HepG2 (cell line): ENCODE results near the gene ARHGEF16. TPM values are rescaled to one million over a fixed set of nuclear protein-coding genes. Genes with fewer than 3 reads are reported as not detected.
A peak's percentile ranks its signal among the peaks of the same experiment; 100 is the strongest.

Experiments used
- ATRX ChIP-seq: sonication (generic); formaldehyde crosslinking; IDR thresholded peaks from 2 replicates; pipeline ENCODE4 v1.4.0; 2020; ENCODE audit warnings: missing genetic modification reagents, borderline replicate concordance
- DNMT1 ChIP-seq: sonication (generic); formaldehyde crosslinking; IDR thresholded peaks from 2 replicates; pipeline ENCODE4 v1.5.1; 2020; ENCODE audit warnings: mild to moderate bottlenecking, missing genetic modification reagents
- E2F5 ChIP-seq: sonication (generic); formaldehyde crosslinking; conservative IDR thresholded peaks from 2 replicates; pipeline ENCODE4 v1.4.0; 2020; ENCODE audit warnings: missing genetic modification reagents
- FOXC1 ChIP-seq: sonication (generic); formaldehyde crosslinking; IDR thresholded peaks from 2 replicates; pipeline ENCODE4 v1.8.0; 2022; ENCODE audit warnings: mild to moderate bottlenecking, missing genetic modification reagents, borderline replicate concordance
- HMGXB3 ChIP-seq: sonication (generic); formaldehyde crosslinking; IDR thresholded peaks from 2 replicates; pipeline ENCODE4 v1.4.0; 2020; ENCODE audit warnings: missing genetic modification reagents, borderline replicate concordance
- HNRNPH1 ChIP-seq: fragments of 200-400 bp; formaldehyde crosslinking; optimal IDR thresholded peaks from 2 replicates; pipeline ENCODE3; 2017; ENCODE audit warnings: mild to moderate bottlenecking, low read depth, low read length
- MXD3 ChIP-seq: IDR thresholded peaks from 2 replicates; pipeline ENCODE4 v1.6.1; 2016; ENCODE audit warnings: mild to moderate bottlenecking, missing biosample characterization, missing genetic modification reagents
- NBN ChIP-seq: fragments of 450-650 bp; conservative IDR thresholded peaks from 2 replicates; pipeline ENCODE4 v1.6.1; 2017
- NONO ChIP-seq, 2 experiments: fragments of 450-650 bp in 1 of 2; sonication (generic) in 1 of 2; formaldehyde crosslinking in 1 of 2; IDR thresholded peaks in 1 of 2; conservative IDR thresholded peaks in 1 of 2; 2 replicates each; pipeline versions ENCODE4 v1.6.1 to v1.8.0; 2017 to 2022; ENCODE audit warnings: mild to moderate bottlenecking in 1 of 2, missing genetic modification reagents in 1 of 2, moderate library complexity in 1 of 2
- SIN3A ChIP-seq: IDR thresholded peaks from 2 replicates; pipeline ENCODE4 v1.6.1; 2011; ENCODE audit warnings: low read depth, mild to moderate bottlenecking, control low read depth, low read length, borderline replicate concordance
- TFDP2 ChIP-seq: sonication (generic); formaldehyde crosslinking; IDR thresholded peaks from 2 replicates; pipeline ENCODE4 v1.4.0; 2020; ENCODE audit warnings: missing genetic modification reagents
- XRCC5 ChIP-seq: fragments of 200-400 bp; formaldehyde crosslinking; optimal IDR thresholded peaks from 2 replicates; pipeline ENCODE3; 2017; ENCODE audit warnings: mild to moderate bottlenecking, low read length
- ZFP41 ChIP-seq: sonication (generic); formaldehyde crosslinking; IDR thresholded peaks from 2 replicates; pipeline ENCODE4 v1.4.0; 2020; ENCODE audit warnings: mild to moderate bottlenecking, missing genetic modification reagents, borderline replicate concordance
- ZNF292 ChIP-seq: sonication (generic); formaldehyde crosslinking; IDR thresholded peaks from 2 replicates; pipeline ENCODE4 v1.8.1; 2022; ENCODE audit warnings: mild to moderate bottlenecking, low read depth, missing genetic modification reagents, borderline replicate concordance
- ZNF468 ChIP-seq: sonication (generic); formaldehyde crosslinking; IDR thresholded peaks from 2 replicates; pipeline ENCODE4 v1.8.0; 2022; ENCODE audit warnings: mild to moderate bottlenecking, moderate library complexity, missing genetic modification reagents
- ZNF709 ChIP-seq: sonication (generic); formaldehyde crosslinking; IDR thresholded peaks from 2 replicates; pipeline ENCODE4 v1.5.0; 2020; ENCODE audit warnings: mild to moderate bottlenecking, missing genetic modification reagents
- ZNF737 ChIP-seq: sonication (generic); formaldehyde crosslinking; IDR thresholded peaks from 2 replicates; pipeline ENCODE4 v1.5.0; 2020; ENCODE audit warnings: missing genetic modification reagents, mild to moderate bottlenecking, borderline replicate concordance
- ZNF772 ChIP-seq: sonication (generic); formaldehyde crosslinking; IDR thresholded peaks from 2 replicates; pipeline ENCODE4 v1.5.0; 2020; ENCODE audit warnings: mild to moderate bottlenecking, missing genetic modification reagents
- polyA plus RNA-seq, 8 experiments: library from polyadenylated mRNA; depleted of rRNA in 3 of 8; stranded (reverse) in 7 of 8; unstranded in 1 of 8; fragments of >200 nt; fragmentation: Illumina TruSeq in 4 of 8; extraction: Trizol in 4 of 8; gene quantifications; 2 replicates each; pipeline versions ENCODE4 v1.2.1 to v1.2.3, GENCODE V29; 2011 to 2016; ENCODE audit warnings: low read depth in 4 of 8, missing spikeins in 1 of 8, mixed read lengths in 1 of 8; ENCODE audit not compliant: insufficient read depth in 1 of 8
- total RNA-seq, 5 experiments: library from RNA; depleted of rRNA; stranded (reverse); fragments of >200 nt; fragmentation: Illumina TruSeq; extraction: Trizol; gene quantifications; 2 replicates each; pipeline ENCODE4 v1.2.3, GENCODE V29; 2016; ENCODE audit warnings: low read depth in 1 of 5
- TF ChIP-seq, protein P1 (sequence below): sonication (generic); formaldehyde crosslinking; IDR thresholded peaks from 2 replicates; pipeline ENCODE4 v1.4.0; 2020; ENCODE audit warnings: missing genetic modification reagents
- TF ChIP-seq, protein P2 (sequence below): IDR thresholded peaks from 2 replicates; pipeline ENCODE4 v1.6.1; 2016

ARHGEF16 gene
- total and polyA plus RNA-seq, 2 of the 13 experiments (the other 11 are each of a cell fraction or from before 2014, with no cell fraction given): 20.3 to 39.9 TPM

GRCh38 chr1:3480369-3480719, 25.9 kb downstream of the ARHGEF16 start (continued):
- TF ChIP-seq MXD3 (no peak), E2F5 (CRISPR knock-in tag) (no peak), HMGXB3 (CRISPR knock-in tag) (no peak), ZNF468 (no peak), NBN (no peak), HNRNPH1 (no peak), ZNF292 (no peak), FOXC1 (no peak), ZFP41 (no peak), ZNF709 (CRISPR knock-in tag) (no peak), TFDP2 (CRISPR knock-in tag) (0 out of 2 replicates have a peak, but pooled peaks have one; percentile 9), ATRX (CRISPR knock-in tag) (no peak), XRCC5 (no peak), DNMT1 (CRISPR knock-in tag) (no peak), ZNF737 (CRISPR knock-in tag) (no peak), SIN3A (no peak), NONO (IDR thresholded peaks at IDR 0.05) (no peak), NONO (CRISPR knock-in tag; conservative IDR thresholded peaks at IDR 0.05) (peak; percentile 56; the same call in 1 of the 2 replicates), ZNF772 (CRISPR knock-in tag) (no peak)
- TF ChIP-seq, protein P1, sequence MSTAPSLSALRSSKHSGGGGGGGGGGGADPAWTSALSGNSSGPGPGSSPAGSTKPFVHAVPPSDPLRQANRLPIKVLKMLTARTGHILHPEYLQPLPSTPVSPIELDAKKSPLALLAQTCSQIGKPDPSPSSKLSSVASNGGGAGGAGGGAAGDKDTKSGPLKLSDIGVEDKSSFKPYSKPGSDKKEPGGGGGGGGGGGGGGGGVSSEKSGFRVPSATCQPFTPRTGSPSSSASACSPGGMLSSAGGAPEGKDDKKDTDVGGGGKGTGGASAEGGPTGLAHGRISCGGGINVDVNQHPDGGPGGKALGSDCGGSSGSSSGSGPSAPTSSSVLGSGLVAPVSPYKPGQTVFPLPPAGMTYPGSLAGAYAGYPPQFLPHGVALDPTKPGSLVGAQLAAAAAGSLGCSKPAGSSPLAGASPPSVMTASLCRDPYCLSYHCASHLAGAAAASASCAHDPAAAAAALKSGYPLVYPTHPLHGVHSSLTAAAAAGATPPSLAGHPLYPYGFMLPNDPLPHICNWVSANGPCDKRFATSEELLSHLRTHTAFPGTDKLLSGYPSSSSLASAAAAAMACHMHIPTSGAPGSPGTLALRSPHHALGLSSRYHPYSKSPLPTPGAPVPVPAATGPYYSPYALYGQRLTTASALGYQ (CRISPR knock-in tag): no peak
- TF ChIP-seq, protein P2, sequence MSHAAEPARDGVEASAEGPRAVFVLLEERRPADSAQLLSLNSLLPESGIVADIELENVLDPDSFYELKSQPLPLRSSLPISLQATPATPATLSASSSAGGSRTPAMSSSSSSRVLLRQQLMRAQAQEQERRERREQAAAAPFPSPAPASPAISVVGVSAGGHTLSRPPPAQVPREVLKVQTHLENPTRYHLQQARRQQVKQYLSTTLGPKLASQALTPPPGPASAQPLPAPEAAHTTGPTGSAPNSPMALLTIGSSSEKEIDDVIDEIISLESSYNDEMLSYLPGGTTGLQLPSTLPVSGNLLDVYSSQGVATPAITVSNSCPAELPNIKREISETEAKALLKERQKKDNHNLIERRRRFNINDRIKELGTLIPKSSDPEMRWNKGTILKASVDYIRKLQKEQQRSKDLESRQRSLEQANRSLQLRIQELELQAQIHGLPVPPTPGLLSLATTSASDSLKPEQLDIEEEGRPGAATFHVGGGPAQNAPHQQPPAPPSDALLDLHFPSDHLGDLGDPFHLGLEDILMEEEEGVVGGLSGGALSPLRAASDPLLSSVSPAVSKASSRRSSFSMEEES (CRISPR knock-in tag): no peak
